ENCODE measurements around the gene PTN.

PTN gene

GRCh38 chr7:137373507-137373906 lies 30.0 kb upstream of the PTN start (continued):
- TF ChIP-seq, protein P1, sequence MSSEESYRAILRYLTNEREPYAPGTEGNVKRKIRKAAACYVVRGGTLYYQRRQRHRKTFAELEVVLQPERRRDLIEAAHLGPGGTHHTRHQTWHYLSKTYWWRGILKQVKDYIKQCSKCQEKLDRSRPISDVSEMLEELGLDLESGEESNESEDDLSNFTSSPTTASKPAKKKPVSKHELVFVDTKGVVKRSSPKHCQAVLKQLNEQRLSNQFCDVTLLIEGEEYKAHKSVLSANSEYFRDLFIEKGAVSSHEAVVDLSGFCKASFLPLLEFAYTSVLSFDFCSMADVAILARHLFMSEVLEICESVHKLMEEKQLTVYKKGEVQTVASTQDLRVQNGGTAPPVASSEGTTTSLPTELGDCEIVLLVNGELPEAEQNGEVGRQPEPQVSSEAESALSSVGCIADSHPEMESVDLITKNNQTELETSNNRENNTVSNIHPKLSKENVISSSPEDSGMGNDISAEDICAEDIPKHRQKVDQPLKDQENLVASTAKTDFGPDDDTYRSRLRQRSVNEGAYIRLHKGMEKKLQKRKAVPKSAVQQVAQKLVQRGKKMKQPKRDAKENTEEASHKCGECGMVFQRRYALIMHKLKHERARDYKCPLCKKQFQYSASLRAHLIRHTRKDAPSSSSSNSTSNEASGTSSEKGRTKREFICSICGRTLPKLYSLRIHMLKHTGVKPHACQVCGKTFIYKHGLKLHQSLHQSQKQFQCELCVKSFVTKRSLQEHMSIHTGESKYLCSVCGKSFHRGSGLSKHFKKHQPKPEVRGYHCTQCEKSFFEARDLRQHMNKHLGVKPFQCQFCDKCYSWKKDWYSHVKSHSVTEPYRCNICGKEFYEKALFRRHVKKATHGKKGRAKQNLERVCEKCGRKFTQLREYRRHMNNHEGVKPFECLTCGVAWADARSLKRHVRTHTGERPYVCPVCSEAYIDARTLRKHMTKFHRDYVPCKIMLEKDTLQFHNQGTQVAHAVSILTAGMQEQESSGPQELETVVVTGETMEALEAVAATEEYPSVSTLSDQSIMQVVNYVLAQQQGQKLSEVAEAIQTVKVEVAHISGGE (tag by site-specific recombination; conservative IDR thresholded peaks at IDR 0.05; ENCODE audit: low read depth): no peak

DNA sequence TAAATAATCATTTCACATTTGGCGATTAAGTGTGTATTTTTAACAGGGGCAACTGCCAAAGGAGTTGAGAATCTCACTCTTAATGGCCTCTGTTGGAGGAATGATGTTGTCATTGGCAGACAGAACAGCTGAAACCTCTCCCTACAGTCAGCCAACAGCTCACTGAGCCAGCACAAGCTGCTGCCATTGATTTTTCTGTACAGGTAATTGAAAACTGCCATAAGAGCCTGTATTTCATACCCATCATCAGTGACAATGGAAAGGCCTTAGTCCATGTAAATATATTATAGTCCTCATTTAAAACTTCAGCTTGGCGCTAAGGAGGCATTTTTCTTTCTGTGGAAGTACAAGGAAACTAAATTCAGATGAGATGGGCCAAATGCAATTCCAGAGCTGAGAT lies 28.1 kb upstream of the PTN start:
- CTCF ChIA-PET: no interaction called here
- Histone ChIP-seq H3K4me3 (ENCODE audit: low read depth, low read length) (no peak overlapping the region), H3K9me3 (ENCODE audit: control insufficient read depth, insufficient read depth, low read depth, low read length) (no peaks in the 10 kb centered on the region), H3K36me3 (ENCODE audit: control insufficient read depth in 2 of 2, insufficient read depth in 1 of 2, low read length in 2 of 2) (no peaks in the 10 kb centered on the region), H3K4me1 (ENCODE audit: control insufficient read depth, insufficient read depth, low read length) (no peaks in the 10 kb centered on the region), H3K27ac (ENCODE audit: extremely low read depth, low read depth, low read length) (no peak overlapping the region)
- POLR2A ChIA-PET: no interaction called here
- TF ChIP-seq, protein P2, sequence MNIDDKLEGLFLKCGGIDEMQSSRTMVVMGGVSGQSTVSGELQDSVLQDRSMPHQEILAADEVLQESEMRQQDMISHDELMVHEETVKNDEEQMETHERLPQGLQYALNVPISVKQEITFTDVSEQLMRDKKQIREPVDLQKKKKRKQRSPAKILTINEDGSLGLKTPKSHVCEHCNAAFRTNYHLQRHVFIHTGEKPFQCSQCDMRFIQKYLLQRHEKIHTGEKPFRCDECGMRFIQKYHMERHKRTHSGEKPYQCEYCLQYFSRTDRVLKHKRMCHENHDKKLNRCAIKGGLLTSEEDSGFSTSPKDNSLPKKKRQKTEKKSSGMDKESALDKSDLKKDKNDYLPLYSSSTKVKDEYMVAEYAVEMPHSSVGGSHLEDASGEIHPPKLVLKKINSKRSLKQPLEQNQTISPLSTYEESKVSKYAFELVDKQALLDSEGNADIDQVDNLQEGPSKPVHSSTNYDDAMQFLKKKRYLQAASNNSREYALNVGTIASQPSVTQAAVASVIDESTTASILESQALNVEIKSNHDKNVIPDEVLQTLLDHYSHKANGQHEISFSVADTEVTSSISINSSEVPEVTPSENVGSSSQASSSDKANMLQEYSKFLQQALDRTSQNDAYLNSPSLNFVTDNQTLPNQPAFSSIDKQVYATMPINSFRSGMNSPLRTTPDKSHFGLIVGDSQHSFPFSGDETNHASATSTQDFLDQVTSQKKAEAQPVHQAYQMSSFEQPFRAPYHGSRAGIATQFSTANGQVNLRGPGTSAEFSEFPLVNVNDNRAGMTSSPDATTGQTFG (tag by site-specific recombination; IDR thresholded peaks at IDR 0.05; ENCODE audit: borderline replicate concordance): no peak
- TF ChIP-seq HIC1 (tag by site-specific recombination; IDR thresholded peaks at IDR 0.05): no peak
- TF ChIP-seq ZNF596 (tag by site-specific recombination; IDR thresholded peaks at IDR 0.05): no peak
- no peak for TF ChIP-seq INSM2 (tag by site-specific recombination; IDR thresholded peaks at IDR 0.05)
- no peak for TF ChIP-seq ZBTB49 (tag by site-specific recombination; IDR thresholded peaks at IDR 0.05; ENCODE audit: low read depth)
- no peak for TF ChIP-seq ZNF175 (tag by site-specific recombination; IDR thresholded peaks at IDR 0.05)

DNA sequence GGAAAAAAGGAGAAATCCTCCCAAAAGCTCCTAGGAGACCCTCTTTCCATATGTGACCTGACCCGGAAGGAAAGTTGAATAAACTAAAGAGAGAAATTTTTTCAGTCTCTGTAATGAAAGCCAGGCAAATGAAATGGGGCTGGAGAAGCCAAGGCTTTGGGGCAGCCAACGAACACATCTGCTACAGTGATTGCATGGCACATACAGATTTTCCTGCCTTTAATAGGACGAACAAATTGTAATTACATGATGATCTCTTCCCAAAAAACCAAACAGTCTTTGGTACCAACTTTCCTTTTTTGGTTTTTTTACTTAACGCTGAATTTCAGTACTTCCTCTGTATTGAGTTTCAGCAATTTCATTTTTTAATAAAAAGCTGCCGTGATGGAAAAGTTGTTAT lies 23.5 kb upstream of the PTN start:
- Histone ChIP-seq H3K36me3 (ENCODE audit: control insufficient read depth in 2 of 2, insufficient read depth in 1 of 2, low read length in 2 of 2) (no peaks in the 10 kb centered on the region), H3K4me1 (ENCODE audit: control insufficient read depth, insufficient read depth, low read length) (no peaks in the 10 kb centered on the region), H3K27ac (ENCODE audit: extremely low read depth, low read depth, low read length) (no peak overlapping the region), H3K9me3 (ENCODE audit: control insufficient read depth, insufficient read depth, low read depth, low read length) (no peaks in the 10 kb centered on the region), H3K4me3 (ENCODE audit: low read depth, low read length) (no peak overlapping the region)
- ChIA-PET POLR2A (no interaction called here), CTCF (interaction anchor here (0.7 kb wide), 1 partner anchor 23 kb away, joined by 3 read pairs; no protein-coding TSS in a partner anchor)
- TF ChIP-seq ZNF157 (tag by site-specific recombination; IDR thresholded peaks at IDR 0.05) (no peak), ZNF830 (tag by site-specific recombination; IDR thresholded peaks at IDR 0.05; ENCODE audit: low read depth) (no peak), ZNF48 (tag by site-specific recombination; IDR thresholded peaks at IDR 0.05) (no peak), GFI1B (tag by site-specific recombination; IDR thresholded peaks at IDR 0.05) (no peak), ZNF292 (tag by site-specific recombination; IDR thresholded peaks at IDR 0.05; ENCODE audit: borderline replicate concordance, low read depth) (no peak), ZNF248 (tag by site-specific recombination; IDR thresholded peaks at IDR 0.05) (no peak), ZNF677 (tag by site-specific recombination; IDR thresholded peaks at IDR 0.05) (no peak), ZNF221 (tag by site-specific recombination; IDR thresholded peaks at IDR 0.05; ENCODE audit: borderline replicate concordance) (no peak), ZNF571 (tag by site-specific recombination; IDR thresholded peaks at IDR 0.05) (no peak), ZNF548 (tag by site-specific recombination; IDR thresholded peaks at IDR 0.05) (no peak)
- TF ChIP-seq, protein P3, sequence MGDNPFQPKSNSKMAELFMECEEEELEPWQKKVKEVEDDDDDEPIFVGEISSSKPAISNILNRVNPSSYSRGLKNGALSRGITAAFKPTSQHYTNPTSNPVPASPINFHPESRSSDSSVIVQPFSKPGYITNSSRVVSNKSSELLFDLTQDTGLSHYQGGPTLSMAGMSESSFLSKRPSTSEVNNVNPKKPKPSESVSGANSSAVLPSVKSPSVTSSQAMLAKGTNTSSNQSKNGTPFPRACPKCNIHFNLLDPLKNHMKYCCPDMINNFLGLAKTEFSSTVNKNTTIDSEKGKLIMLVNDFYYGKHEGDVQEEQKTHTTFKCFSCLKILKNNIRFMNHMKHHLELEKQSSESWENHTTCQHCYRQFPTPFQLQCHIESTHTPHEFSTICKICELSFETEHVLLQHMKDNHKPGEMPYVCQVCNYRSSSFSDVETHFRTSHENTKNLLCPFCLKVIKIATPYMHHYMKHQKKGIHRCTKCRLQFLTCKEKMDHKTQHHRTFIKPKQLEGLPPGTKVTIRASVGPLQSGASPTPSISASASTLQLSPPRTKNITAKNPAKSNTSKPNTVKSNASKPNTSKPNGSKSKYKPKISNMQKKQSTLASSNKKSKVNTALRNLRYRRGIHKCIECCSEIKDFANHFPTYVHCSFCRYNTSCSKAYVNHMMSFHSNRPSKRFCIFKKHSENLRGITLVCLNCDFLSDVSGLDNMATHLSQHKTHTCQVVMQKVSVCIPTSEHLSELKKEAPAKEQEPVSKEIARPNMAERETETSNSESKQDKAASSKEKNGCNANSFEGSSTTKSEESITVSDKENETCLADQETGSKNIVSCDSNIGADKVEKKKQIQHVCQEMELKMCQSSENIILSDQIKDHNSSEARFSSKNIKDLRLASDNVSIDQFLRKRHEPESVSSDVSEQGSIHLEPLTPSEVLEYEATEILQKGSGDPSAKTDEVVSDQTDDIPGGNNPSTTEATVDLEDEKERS (tag by site-specific recombination; IDR thresholded peaks at IDR 0.05): no peak

Measured in HEK293 (cell line).